AG04449 (cell line): Measurements from ENCODE around the gene VPS13D.
"Not testable (repeated sequence)": the region's sequence is repeated elsewhere in the genome, so short reads cannot be mapped to it uniquely, and the experiment has no call there.

Source experiments
- CTCF ChIA-PET: fragments of 350-600 bp; formaldehyde crosslinking; extraction: SDS; loops from one replicate; lab custom pipeline; 2021; ENCODE audit warnings: antibody characterized with exemption; lab: Yijun Ruan, JAX
- POLR2A ChIA-PET: fragments of 400-600, 350-600 bp; formaldehyde crosslinking; extraction: SDS; loops from one replicate; lab custom pipeline; 2020; ENCODE audit warnings: antibody characterized with exemption, inconsistent platforms; lab: Yijun Ruan, JAX
- DNase-seq: peaks from one replicate; pipeline ENCODE4 v3.0.0-alpha.2; 2010; ENCODE audit warnings: low read depth, low spot score
- H3K4me3 ChIP-seq: 2 replicates; pipeline ENCODE4 v1.5.1; 2011; ENCODE audit warnings: low read depth, mild to moderate bottlenecking, control low read depth, low read length
- TF ChIP-seq, protein P1 (sequence below): IDR thresholded peaks from one replicate; pipeline ENCODE4 v1.5.1; 2011; ENCODE audit warnings: mild to moderate bottlenecking, moderate library complexity, low read length, control low read depth, inconsistent platforms; ENCODE audit not compliant: insufficient read depth; ENCODE audit errors: missing control alignments

The VPS13D gene

DNA sequence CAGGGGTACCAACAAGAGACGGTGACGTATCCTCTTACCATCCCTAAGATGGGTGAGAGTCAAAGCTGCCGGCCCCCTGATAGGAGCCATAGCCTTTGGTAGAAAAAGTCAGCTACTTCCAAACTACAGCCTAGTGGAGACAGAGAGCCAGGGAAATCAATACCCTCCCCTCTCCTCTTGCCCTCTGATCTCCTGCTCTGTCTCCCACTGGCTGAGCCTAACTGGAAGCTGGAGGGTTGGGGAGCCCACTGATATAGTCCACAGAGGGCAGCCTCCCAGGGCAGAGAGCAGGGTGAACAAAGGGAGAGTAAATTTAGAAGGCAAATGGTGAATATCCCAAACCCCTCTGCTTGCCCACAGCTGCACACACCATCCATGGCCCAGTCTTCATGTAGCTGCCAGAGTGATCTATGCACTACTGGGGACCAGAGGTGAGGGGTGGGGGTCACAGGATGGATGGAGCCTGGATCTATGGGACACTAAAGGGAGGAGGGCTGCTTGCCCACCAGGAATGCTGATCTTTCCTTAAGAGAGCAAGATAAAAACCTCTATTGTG is 308.2 kb downstream of the VPS13D start:
- no peak overlapping the region for H3K4me3 ChIP-seq
- POLR2A ChIA-PET = no interaction called here
- TF ChIP-seq, protein P1, sequence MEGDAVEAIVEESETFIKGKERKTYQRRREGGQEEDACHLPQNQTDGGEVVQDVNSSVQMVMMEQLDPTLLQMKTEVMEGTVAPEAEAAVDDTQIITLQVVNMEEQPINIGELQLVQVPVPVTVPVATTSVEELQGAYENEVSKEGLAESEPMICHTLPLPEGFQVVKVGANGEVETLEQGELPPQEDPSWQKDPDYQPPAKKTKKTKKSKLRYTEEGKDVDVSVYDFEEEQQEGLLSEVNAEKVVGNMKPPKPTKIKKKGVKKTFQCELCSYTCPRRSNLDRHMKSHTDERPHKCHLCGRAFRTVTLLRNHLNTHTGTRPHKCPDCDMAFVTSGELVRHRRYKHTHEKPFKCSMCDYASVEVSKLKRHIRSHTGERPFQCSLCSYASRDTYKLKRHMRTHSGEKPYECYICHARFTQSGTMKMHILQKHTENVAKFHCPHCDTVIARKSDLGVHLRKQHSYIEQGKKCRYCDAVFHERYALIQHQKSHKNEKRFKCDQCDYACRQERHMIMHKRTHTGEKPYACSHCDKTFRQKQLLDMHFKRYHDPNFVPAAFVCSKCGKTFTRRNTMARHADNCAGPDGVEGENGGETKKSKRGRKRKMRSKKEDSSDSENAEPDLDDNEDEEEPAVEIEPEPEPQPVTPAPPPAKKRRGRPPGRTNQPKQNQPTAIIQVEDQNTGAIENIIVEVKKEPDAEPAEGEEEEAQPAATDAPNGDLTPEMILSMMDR = no peak
- CTCF ChIA-PET = interaction anchor here (1.2 to 1.6 kb wide), 2 partner anchors 9 to 12 kb away, joined by 3 to 5 read pairs; no protein-coding TSS in a partner anchor
- DNase-seq = no peak

DNA sequence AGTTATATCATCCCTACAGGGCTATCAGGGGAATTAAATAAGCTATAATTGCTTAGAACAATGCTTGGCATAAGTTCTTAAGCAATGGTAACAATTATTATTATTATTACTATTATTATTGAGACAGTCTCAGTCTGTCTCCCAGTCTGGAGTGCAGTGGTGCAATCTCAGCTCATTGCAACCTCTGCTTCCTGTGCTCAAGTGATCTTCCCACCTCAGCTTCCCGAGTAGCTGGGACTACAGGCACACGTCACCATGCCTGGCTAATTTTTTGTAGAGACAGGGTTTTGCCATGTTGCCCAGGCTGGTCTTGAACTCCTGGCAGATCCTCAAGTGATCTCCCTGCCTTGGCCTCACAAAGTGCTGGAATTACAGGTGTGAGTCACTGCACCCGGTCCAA is 308.7 kb downstream of the VPS13D start:
- POLR2A ChIA-PET, H3K4me3 ChIP-seq, DNase-seq: not testable (repeated sequence)
- CTCF ChIA-PET = interaction anchor here (1.2 to 1.6 kb wide), 2 partner anchors 8 to 12 kb away, joined by 3 to 5 read pairs; no protein-coding TSS in a partner anchor

DNA sequence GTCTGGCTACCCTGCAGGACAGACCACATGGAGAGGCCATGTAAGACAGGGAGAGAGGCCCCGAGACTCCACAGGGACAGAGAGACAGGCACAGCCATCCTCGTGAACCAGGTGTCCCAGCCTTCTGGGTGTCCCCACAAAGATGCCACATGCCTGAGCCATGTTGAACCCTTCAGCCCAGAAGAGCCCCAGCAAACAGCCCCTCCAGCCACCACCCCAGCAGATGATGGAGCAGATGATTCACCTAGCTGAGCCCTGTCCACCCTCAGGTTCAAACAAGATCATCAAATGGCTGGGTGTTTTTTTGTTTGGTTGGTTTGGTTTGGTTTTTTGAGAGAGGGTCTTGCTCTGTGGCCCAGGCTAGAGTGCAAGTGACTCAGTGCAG is 309.5 kb downstream of the VPS13D start:
- ChIA-PET CTCF (interaction anchor here (1.0 kb wide), 1 partner anchor 10 kb away, joined by 3 read pairs; no protein-coding TSS in a partner anchor), POLR2A (no interaction called here)
- DNase-seq = no peak
- H3K4me3 ChIP-seq = no peak overlapping the region
- TF ChIP-seq, protein P1 = no peak

DNA sequence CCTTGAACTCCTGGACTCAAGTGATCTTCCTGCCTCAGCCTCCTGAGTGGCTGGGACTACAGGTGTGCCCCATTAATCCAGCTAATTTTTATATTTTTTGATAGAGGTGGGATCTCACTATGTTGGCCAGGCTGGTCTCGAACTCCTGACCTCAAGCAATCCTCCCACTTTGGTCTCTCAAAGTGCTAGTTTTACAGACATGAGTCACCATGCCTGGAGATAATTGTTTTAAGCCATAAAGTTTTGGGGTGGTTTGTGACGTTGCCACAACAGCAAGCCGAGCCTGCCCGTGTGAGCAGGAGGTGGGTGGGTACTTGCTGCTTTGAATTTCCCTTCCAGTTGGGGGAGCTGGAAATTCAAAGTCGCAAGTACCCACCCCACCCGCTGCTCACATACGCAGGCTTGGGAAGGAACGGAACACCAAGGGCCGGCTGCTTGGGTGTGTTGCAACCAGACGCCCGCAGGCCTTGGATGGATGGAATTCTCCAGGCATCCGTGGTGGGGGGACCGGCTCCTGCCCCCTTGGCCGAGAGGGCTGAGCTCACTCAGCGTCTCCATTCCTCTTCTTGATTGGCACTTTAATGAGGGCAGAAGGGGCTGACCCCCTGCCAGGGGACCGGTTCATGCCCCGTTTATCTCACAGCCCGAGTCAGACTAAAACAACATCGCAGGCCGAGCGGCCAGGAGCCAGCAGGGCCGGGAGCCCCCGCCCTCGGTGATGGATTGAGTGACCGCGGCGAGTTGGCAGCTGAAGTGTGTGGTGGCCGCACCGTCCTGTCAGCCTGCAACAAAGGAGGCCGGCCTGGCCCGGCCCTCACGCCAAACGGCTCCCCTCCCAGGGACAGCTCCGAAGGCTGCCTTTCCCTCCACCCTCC is 310.1 kb downstream of the VPS13D start:
- H3K4me3 ChIP-seq = no peak overlapping the region
- TF ChIP-seq, protein P1 = no peak
- peak; percentile 31 for DNase-seq
- ChIA-PET CTCF (interaction anchor here (1.0 to 1.2 kb wide), 2 partner anchors 10 kb away, joined by 3 read pairs; no protein-coding TSS in a partner anchor), POLR2A (interaction anchor here (0.8 kb wide), 1 partner anchor 17 kb away, joined by 3 read pairs; no protein-coding TSS in a partner anchor)

DNA sequence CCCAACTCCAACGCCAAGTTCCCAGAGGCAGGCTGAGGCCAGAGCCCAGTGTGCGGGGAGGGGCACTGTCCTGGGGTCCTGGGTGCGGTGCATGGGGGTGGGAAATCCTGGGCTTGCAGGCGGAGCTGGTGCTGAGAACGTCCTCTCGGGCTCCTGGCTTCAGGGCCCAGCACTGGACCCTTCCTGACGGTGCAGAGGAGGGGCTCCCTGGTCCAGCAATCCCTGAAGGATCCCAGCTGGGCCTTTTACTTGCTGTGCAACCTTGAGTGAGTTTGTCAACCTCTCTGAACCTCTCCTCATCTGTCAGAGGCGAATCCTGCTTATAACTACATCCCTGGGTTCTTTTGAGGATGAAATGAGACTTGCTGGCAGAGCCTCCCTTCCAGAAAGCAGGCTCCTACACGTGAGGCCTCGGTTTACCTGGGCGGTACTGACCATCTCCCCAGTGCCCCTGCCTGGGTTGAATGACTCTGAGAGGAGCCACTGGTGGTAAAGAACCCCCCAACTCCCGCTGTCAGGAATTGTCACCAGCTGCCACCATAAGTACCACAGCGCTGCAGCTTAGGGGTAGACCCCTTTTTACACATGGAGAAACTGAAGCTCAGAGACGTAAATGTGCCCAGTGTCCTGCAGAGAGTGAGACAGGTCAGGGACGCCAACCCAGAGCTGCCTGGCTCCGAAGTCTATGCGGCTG is 310.9 kb downstream of the VPS13D start:
- no peak overlapping the region for H3K4me3 ChIP-seq
- CTCF ChIA-PET = interaction anchor here (1.1 to 1.6 kb wide), 3 partner anchors 9 to 131 kb away, joined by 3 read pairs; no protein-coding TSS in a partner anchor
- DNase-seq = no peak
- TF ChIP-seq, protein P1 = no peak
- POLR2A ChIA-PET = interaction anchor here (0.8 kb wide), 1 partner anchor 16 kb away, joined by 3 read pairs; no protein-coding TSS in a partner anchor

DNA sequence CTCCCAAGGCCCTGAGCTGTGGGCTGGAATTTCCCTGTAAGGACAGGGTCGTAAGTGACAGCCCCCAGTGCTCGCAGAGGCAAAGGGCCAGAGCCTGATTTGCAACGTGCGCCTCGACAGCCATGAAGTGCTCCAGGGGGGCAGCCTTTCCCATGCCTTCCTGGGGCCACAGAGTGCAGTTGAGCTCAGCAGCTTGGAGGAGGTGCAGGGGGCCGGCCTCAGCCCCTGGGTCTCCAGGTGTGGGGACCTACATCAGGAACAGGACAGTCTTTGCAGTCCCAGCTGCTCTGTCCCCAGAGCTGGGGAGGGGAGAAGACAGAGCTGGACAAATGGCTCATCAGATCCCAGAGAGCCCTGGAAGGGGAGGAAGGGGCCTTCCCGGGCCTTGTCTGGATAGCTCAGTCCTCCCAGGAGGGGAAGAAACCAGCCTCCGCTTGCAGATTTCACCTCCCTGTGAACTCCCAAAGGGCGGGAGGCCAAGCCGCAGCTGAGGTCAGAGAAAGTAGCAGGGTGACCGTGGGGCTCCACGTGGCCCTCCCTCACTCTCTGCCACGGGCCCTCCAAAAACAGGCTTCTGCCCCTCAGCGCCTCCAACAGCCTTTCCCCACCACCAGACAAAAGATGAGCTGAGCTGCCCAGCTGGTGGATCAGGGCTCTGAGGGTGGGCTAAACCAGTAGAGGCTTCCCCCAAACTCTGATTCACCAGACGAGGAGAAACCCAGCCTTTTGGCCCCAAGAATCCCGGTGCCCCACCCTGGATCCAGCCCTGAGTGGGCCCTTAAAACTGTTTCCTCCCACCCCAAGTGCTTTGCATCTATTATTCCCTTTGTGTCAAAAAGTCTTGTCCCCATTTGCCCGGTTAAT is 311.7 kb downstream of the VPS13D start:
- DNase-seq = no peak
- ChIA-PET CTCF (interaction anchor here (1.1 to 1.6 kb wide), 2 partner anchors 78 to 131 kb away, joined by 3 read pairs; no protein-coding TSS in a partner anchor), POLR2A (no interaction called here)
- no peak overlapping the region for H3K4me3 ChIP-seq
- TF ChIP-seq, protein P1 = no peak
